NB4 (cell line): ENCODE data around the gene POU6F2.

ENCODE experiments used
- DNase-seq: peaks from one replicate; pipeline ENCODE4 v3.0.0; 2010; ENCODE audit warnings: low read depth
- H3K4me3 ChIP-seq: one replicate; pipeline ENCODE4 v1.5.1; 2011; ENCODE audit warnings: mild to moderate bottlenecking, low read depth, low read length, moderate library complexity
- CTCF ChIP-seq: IDR thresholded peaks from one replicate; pipeline ENCODE4 v1.5.1; 2012; ENCODE audit warnings: low read depth, low read length
- MAX ChIP-seq: IDR thresholded peaks from 2 replicates; pipeline ENCODE4 v1.6.1; 2011; ENCODE audit warnings: low read depth, low read length
- MYC ChIP-seq: IDR thresholded peaks from 2 replicates; pipeline ENCODE4 v1.6.1; 2011; ENCODE audit warnings: low read depth, low read length
- POLR2A ChIP-seq: IDR thresholded peaks from 2 replicates; pipeline ENCODE4 v1.6.1; 2011; ENCODE audit warnings: mild to moderate bottlenecking; ENCODE audit not compliant: insufficient read length; ENCODE audit errors: extremely low read depth

Gene POU6F2

GRCh38 chr7:39088730-39089593, 111.3 kb downstream of the POU6F2 start:
- TF ChIP-seq MYC, result no peak
- TF ChIP-seq MAX, result no peak
- TF ChIP-seq CTCF, result no peak
- no peak for DNase-seq
- no peak overlapping the region for H3K4me3 ChIP-seq

- H3K4me3 ChIP-seq, result no peak overlapping the region
- no peak for DNase-seq
- TF ChIP-seq MYC (no peak), POLR2A (no peak), CTCF (no peak), MAX (no peak)
Measured at GRCh38 chr7:39091145-39091544, 113.4 kb downstream of the POU6F2 start.

- H3K4me3 ChIP-seq, result no peak overlapping the region
- TF ChIP-seq POLR2A, result no peak
- no peak for TF ChIP-seq MAX
- no peak for TF ChIP-seq MYC
- TF ChIP-seq CTCF, result no peak
- DNase-seq, result no peak
Measured at GRCh38 chr7:39091774-39092173, 114.1 kb downstream of the POU6F2 start.

- H3K4me3 ChIP-seq, result no peak overlapping the region
- no peak for DNase-seq
- no peak for TF ChIP-seq MYC
- TF ChIP-seq POLR2A, result no peak
- TF ChIP-seq MAX, result no peak
- TF ChIP-seq CTCF, result no peak
Measured at GRCh38 chr7:39094731-39095130, 117.0 kb downstream of the POU6F2 start.

GRCh38 chr7:39095875-39096619, 118.3 kb downstream of the POU6F2 start:
- TF ChIP-seq CTCF, result no peak
- no peak for TF ChIP-seq MYC
- TF ChIP-seq MAX, result no peak
- TF ChIP-seq POLR2A, result no peak
- H3K4me3 ChIP-seq, result no peak overlapping the region
- DNase-seq, result no peak
